Measurements from ENCODE around the gene TNS3. TPM values are rescaled to one million over a fixed set of nuclear protein-coding genes. Genes with fewer than 3 reads are reported as not detected.

The TNS3 gene
- total RNA-seq, 4 donors from 2014 or later, result 34.6 to 52.5 (median 48.6) TPM

DNA sequence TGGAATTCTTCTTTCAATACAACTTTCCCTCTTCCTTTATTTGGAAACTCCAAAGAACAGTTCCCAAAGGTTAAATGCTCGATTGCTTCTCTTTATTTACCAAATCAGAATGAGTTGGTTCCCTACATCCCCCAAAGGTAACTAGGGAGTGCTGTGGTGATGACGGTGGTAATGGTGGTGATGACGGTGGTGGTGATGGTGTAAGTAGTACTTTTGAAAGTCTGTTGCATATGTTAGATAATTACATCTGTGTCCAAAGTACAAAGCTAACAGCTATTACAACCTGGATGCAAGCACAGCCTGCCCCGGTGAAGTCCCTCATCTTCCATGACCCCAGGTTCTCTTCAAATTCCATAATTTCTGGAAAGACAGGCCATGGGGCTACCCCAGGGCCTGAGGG, 115.1 kb downstream of the TNS3 start:
- TF ChIP-seq, protein P1, sequence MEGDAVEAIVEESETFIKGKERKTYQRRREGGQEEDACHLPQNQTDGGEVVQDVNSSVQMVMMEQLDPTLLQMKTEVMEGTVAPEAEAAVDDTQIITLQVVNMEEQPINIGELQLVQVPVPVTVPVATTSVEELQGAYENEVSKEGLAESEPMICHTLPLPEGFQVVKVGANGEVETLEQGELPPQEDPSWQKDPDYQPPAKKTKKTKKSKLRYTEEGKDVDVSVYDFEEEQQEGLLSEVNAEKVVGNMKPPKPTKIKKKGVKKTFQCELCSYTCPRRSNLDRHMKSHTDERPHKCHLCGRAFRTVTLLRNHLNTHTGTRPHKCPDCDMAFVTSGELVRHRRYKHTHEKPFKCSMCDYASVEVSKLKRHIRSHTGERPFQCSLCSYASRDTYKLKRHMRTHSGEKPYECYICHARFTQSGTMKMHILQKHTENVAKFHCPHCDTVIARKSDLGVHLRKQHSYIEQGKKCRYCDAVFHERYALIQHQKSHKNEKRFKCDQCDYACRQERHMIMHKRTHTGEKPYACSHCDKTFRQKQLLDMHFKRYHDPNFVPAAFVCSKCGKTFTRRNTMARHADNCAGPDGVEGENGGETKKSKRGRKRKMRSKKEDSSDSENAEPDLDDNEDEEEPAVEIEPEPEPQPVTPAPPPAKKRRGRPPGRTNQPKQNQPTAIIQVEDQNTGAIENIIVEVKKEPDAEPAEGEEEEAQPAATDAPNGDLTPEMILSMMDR (IDR thresholded peaks at IDR 0.05), result no peak
- TF ChIP-seq EP300 (IDR thresholded peaks at IDR 0.05), result no peak
- TF ChIP-seq POLR2A (IDR thresholded peaks at IDR 0.05; ENCODE audit: low read depth), result no peak
- TF ChIP-seq POLR2AphosphoS5 (IDR thresholded peaks at IDR 0.05), result no peak
- H3K27me3 ChIP-seq, result no peaks in the 10 kb centered on the region
- H3K27ac ChIP-seq (replicated peaks in 1 of 4), result no peak overlapping the region
- H3K9me3 ChIP-seq, result no peaks in the 10 kb centered on the region
- WGBS, result 93% methylated on average over 4 of the region's 4 CpGs
- peaks cover 0 to 3% (median 0%) of the 10 kb centered on the region in 4 donors for H3K36me3 ChIP-seq
- intact Hi-C loops (cut with DNase I), result no loop called here
- H3K4me3 ChIP-seq, result no peak overlapping the region
- no peak for DNase-seq (ENCODE audit: extremely low spot score)
- H3K4me1 ChIP-seq, result peaks cover 2 to 9% (median 4%) of the 10 kb centered on the region in 4 donors

DNA sequence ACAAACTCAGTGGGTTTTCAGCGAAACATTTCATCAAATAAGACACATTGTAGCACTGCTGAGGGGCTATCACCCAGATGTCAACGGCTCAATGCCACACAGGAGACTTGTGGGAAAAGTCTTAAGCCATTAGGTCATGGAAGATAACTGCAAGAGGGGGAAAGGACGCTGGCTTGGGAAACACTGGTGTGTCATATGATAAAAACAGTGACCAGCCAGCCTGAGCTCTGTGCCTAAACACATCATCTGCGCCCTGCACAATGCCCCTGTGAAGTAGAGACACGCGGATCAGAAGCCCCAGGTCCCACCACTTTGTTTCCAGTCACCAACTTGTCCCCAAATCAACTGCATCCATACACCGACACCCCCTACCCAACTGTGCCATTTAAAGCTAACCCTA, 116.7 kb downstream of the TNS3 start:
- intact Hi-C loops (cut with DNase I), result no loop called here
- peaks cover 18 to 25% (median 21%) of the 10 kb centered on the region in 4 donors for H3K4me1 ChIP-seq
- no peaks in the 10 kb centered on the region for H3K9me3 ChIP-seq
- no peaks in the 10 kb centered on the region for H3K27me3 ChIP-seq
- DNase-seq (ENCODE audit: extremely low spot score), result no peak
- no peak overlapping the region for H3K4me3 ChIP-seq
- no peak overlapping the region for H3K27ac ChIP-seq (replicated peaks in 1 of 4)
- TF ChIP-seq POLR2AphosphoS5 (IDR thresholded peaks at IDR 0.05), result no peak
- no peak for TF ChIP-seq POLR2A (IDR thresholded peaks at IDR 0.05; ENCODE audit: low read depth)
- TF ChIP-seq, protein P1 (IDR thresholded peaks at IDR 0.05), result no peak
- TF ChIP-seq EP300 (IDR thresholded peaks at IDR 0.05), result no peak
- peaks cover 0 to 3% (median 0%) of the 10 kb centered on the region in 4 donors for H3K36me3 ChIP-seq
- WGBS, result 87% methylated on average over 7 of the region's 7 CpGs

DNA sequence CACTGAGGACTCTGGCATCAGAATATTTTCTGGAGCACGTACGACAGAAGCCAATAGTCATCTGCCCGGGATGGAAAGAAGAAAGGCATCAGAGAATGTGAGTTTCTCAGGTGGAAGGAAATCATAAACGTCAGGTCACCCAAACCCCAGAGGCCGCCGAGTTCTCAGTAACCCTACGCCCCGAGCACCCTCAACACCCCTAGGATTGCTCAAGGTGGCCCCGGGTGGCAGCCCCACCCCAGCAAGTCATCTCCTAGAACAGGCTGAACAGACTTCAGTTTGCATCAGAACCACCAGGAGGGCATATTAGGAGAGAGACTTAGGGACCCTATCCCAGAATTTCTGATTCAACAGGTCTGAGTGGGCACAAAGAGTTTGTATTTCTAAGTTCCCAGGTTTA, 117.6 kb downstream of the TNS3 start:
- Histone ChIP-seq H3K27me3 (no peaks in the 10 kb centered on the region), H3K9me3 (no peaks in the 10 kb centered on the region), H3K4me3 (no peak overlapping the region), H3K36me3 (peaks cover 0 to 3% (median 0%) of the 10 kb centered on the region in 4 donors), H3K4me1 (peaks cover 22 to 25% (median 23%) of the 10 kb centered on the region in 4 donors), H3K27ac (replicated peaks in 1 of 4) (no peak overlapping the region)
- no peak for DNase-seq (ENCODE audit: extremely low spot score)
- WGBS, result 94% methylated on average over 6 of the region's 9 CpGs
- TF ChIP-seq POLR2A (IDR thresholded peaks at IDR 0.05; ENCODE audit: low read depth) (no peak), POLR2AphosphoS5 (IDR thresholded peaks at IDR 0.05) (no peak), EP300 (IDR thresholded peaks at IDR 0.05) (no peak)
- TF ChIP-seq, protein P1 (IDR thresholded peaks at IDR 0.05), result no peak
- intact Hi-C loops (cut with DNase I), result no loop called here

DNA sequence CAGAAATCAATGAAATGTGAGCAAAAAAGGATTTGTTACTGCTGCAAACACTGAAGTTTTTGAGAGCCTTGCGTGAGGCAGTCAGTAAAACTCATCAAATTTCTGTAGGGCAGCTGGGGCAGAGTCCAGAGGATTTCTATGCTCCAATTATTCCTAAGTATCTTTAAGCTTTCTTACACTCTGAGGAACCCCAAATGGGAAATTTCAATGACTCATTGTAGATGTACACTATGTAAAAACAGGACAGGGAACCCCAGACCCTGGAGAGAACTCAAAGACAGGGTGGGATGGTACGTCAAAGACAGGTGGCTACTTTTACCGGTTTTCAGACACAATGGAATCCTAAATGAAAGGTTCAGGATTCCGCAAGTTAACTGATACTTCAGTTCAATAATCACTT, 120.2 kb downstream of the TNS3 start:
- TF ChIP-seq POLR2A (IDR thresholded peaks at IDR 0.05; ENCODE audit: low read depth), result no peak
- TF ChIP-seq, protein P1 (IDR thresholded peaks at IDR 0.05), result no peak
- no peak for TF ChIP-seq EP300 (IDR thresholded peaks at IDR 0.05)
- TF ChIP-seq POLR2AphosphoS5 (IDR thresholded peaks at IDR 0.05), result no peak

DNA sequence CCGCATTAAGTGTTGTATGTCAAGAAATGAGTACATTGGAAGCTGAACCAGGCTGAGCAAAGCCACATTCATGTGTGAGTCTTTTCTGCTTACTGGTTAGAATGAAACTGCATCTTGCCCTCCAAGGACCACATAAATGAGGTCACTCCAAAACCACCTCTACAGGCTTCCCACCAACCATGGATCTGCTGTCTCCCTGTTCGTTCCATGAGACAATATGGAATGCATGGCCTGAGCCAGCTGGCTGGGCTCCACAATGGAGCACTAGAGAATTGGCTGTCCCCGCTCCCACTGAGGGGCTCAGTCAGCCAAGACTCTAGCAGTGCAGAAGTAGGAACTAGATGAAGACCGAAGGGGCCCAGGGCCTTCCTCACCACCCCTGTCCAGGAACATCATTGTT, 120.8 kb downstream of the TNS3 start:
- DNase-seq (ENCODE audit: extremely low spot score), result no peak
- WGBS, result 52% methylated on average over 2 of the region's 4 CpGs
- intact Hi-C loops (cut with DNase I), result no loop called here
- H3K4me1 ChIP-seq, result peaks cover 32 to 42% (median 36%) of the 10 kb centered on the region in 4 donors
- H3K9me3 ChIP-seq, result no peaks in the 10 kb centered on the region
- H3K4me3 ChIP-seq, result no peak overlapping the region
- TF ChIP-seq POLR2A (IDR thresholded peaks at IDR 0.05; ENCODE audit: low read depth) (no peak), POLR2AphosphoS5 (IDR thresholded peaks at IDR 0.05) (peak in 1 of 2 donors; percentile 12), EP300 (IDR thresholded peaks at IDR 0.05) (no peak)
- TF ChIP-seq, protein P1 (IDR thresholded peaks at IDR 0.05), result no peak
- H3K27ac ChIP-seq (replicated peaks in 1 of 4), result no peak overlapping the region
- H3K36me3 ChIP-seq, result peaks cover 0 to 3% (median 0%) of the 10 kb centered on the region in 4 donors
- H3K27me3 ChIP-seq, result no peaks in the 10 kb centered on the region

More for the DNA sequence above, 120.2 kb downstream of the TNS3 start:
- Histone ChIP-seq H3K27ac (replicated peaks in 1 of 4) (no peak overlapping the region), H3K27me3 (no peaks in the 10 kb centered on the region), H3K4me1 (peaks cover 32 to 42% (median 36%) of the 10 kb centered on the region in 4 donors), H3K4me3 (no peak overlapping the region), H3K36me3 (peaks cover 0 to 3% (median 0%) of the 10 kb centered on the region in 4 donors), H3K9me3 (no peaks in the 10 kb centered on the region)
- intact Hi-C loops (cut with DNase I), result no loop called here
- 87% methylated on average over 4 of the region's 4 CpGs for WGBS
- DNase-seq (ENCODE audit: extremely low spot score), result no peak
